Psoas muscle (tissue), 8 donors: ENCODE measurements around the gene SPAG16. TPM values are rescaled to one million over a fixed set of nuclear protein-coding genes. Genes with fewer than 3 reads are reported as not detected.

ENCODE experiments used
- ATAC-seq, 4 donors: fragments of 200-7000 bp; cut with Tn5 transposase; one replicate each; pipeline ENCODE4 v1.9.1; 2020; ENCODE audit warnings: moderate library complexity in 3 of 4, mild to moderate bottlenecking in 2 of 4
- DNase-seq, 2 donors: peaks; one replicate each; pipeline ENCODE4 v3.0.0-alpha.2; 2020
- H3K27ac ChIP-seq: fragments of 200-600 bp; one replicate; pipeline ENCODE4 v1.8.0; 2022
- H3K27me3 ChIP-seq, 3 donors: fragments of 200-600 bp in 1 of 3; one replicate each; pipeline versions ENCODE4 v1.6.1 to v1.8.0; 2013 to 2022; ENCODE audit warnings: low read length in 2 of 3, mild to moderate bottlenecking in 2 of 3, moderate library complexity in 1 of 3; ENCODE audit not compliant: insufficient read depth in 3 of 3
- H3K36me3 ChIP-seq, 2 donors: fragments of 200-600 bp in 1 of 2; one replicate each; pipeline versions ENCODE4 v1.6.1 to v1.8.0; 2013 to 2022; ENCODE audit warnings: low read depth in 1 of 2, mild to moderate bottlenecking in 1 of 2, moderate library complexity in 1 of 2; ENCODE audit not compliant: insufficient read depth in 1 of 2
- H3K4me1 ChIP-seq: fragments of 200-600 bp; one replicate; pipeline ENCODE4 v1.8.0; 2022
- H3K4me3 ChIP-seq: fragments of 200-600 bp; one replicate; pipeline ENCODE4 v1.8.0; 2022; ENCODE audit warnings: mild to moderate bottlenecking
- H3K9me3 ChIP-seq: fragments of 200-600 bp; one replicate; pipeline ENCODE4 v1.8.0; 2022
- CTCF ChIP-seq: fragments of 200-600 bp; IDR thresholded peaks from one replicate; pipeline ENCODE4 v1.8.0; 2022; ENCODE audit warnings: antibody characterized with exemption
- WGBS, 3 donors: extraction: QIAGEN DNeasy Blood & Tissue Kit; methylation state at CpG; one replicate each; pipeline versions ENCODE4 v1.1.6 to v1.1.7; 2013; 5-methylcytosine and 5-hydroxymethylcytosine counted together
- intact Hi-C, 2 donors: fragments of 100-400 bp; cut with DNase I; formaldehyde crosslinking; loops; one replicate each; pipeline versions ENCODE4 v1.11.0 to v1.14.2; 2022
- polyA plus RNA-seq, 3 donors: library from polyadenylated mRNA; stranded (reverse); fragments of 200-250 nt; gene quantifications; one replicate each; pipeline ENCODE4 v1.2.3, GENCODE V29; 2013
- total RNA-seq, 4 donors: library from RNA; stranded (reverse); fragmentation: NEBNext Ultra II Directional in 2 of 4; extraction: Animal tissue kit (Norgen Biotek cat#: 25700) in 2 of 4; gene quantifications; one replicate each; pipeline versions ENCODE4 v1.2.1 to v1.2.4, GENCODE V29; 2021 to 2023
- donor health status: healthy with polysubstance abuse.
- donor health status: DM: no; HTN: no; CAD: no; lungs with moderate emphysema.
- donor health status: Bipolar disorder and iron deficiency.
- donor health status: healthy.
- donor health status: DM: yes; HTN: yes; CAD: no.
- donor health status: DM: no; HTN: no; CAD: no.
- donor health status: DM: no; HTN: no; CAD: no.
- donor health status: DM: yes; HTN: yes; CAD: no.

The SPAG16 gene
- total and polyA plus RNA-seq, 7 donors, result 1.6 to 8.7 (median 4.3) TPM

GRCh38 chr2:214077727-214078126 is 793.5 kb downstream of the SPAG16 start:
- 32 to 50% (median 43%) methylated on average over 1 of the region's 1 CpG for WGBS, 3 donors
- DNase-seq, result no peak
- no peaks in the 10 kb centered on the region for H3K36me3 ChIP-seq
- intact Hi-C loops, result no loop called here
- no peak overlapping the region for H3K4me3 ChIP-seq
- H3K27me3 ChIP-seq, result peaks cover 0 to 3% (median 0%) of the 10 kb centered on the region in 3 donors
- H3K27ac ChIP-seq, result no peak overlapping the region
- H3K4me1 ChIP-seq, result no peaks in the 10 kb centered on the region
- ATAC-seq, result no peak
- no peaks in the 10 kb centered on the region for H3K9me3 ChIP-seq
- TF ChIP-seq CTCF, result no peak

- Histone ChIP-seq H3K4me3 (no peak overlapping the region), H3K4me1 (no peaks in the 10 kb centered on the region), H3K36me3 (no peaks in the 10 kb centered on the region), H3K27ac (no peak overlapping the region), H3K27me3 (peaks cover 0 to 3% (median 0%) of the 10 kb centered on the region in 3 donors), H3K9me3 (no peaks in the 10 kb centered on the region)
- intact Hi-C loops, result no loop called here
- ATAC-seq (no peak), DNase-seq (no peak)
- no peak for TF ChIP-seq CTCF
- 79 to 85% (median 82%) methylated on average over 2 of the region's 2 CpGs for WGBS, 3 donors
Measured at GRCh38 chr2:214079032-214079431, 794.8 kb downstream of the SPAG16 start.

- Histone ChIP-seq H3K27me3 (no peaks in the 10 kb centered on the region), H3K4me1 (no peaks in the 10 kb centered on the region), H3K27ac (no peak overlapping the region), H3K36me3 (no peaks in the 10 kb centered on the region), H3K9me3 (no peaks in the 10 kb centered on the region), H3K4me3 (no peak overlapping the region)
- 18 to 27% (median 19%) methylated on average over 1 of the region's 1 CpG for WGBS, 3 donors
- DNase-seq (no peak), ATAC-seq (no peak)
- intact Hi-C loops, result no loop called here
- no peak for TF ChIP-seq CTCF
Measured at GRCh38 chr2:214088536-214088935, 804.3 kb downstream of the SPAG16 start.

GRCh38 chr2:214096208-214096715 is 812.0 kb downstream of the SPAG16 start:
- intact Hi-C loops, result no loop called here
- DNase-seq, result no peak
- WGBS, 3 donors, result 58 to 75% (median 64%) methylated on average over 4 of the region's 4 CpGs
- Histone ChIP-seq H3K4me3 (no peak overlapping the region), H3K9me3 (no peaks in the 10 kb centered on the region), H3K4me1 (no peaks in the 10 kb centered on the region), H3K27ac (no peak overlapping the region), H3K27me3 (no peaks in the 10 kb centered on the region), H3K36me3 (no peaks in the 10 kb centered on the region)
- TF ChIP-seq CTCF, result no peak
- no peak for ATAC-seq

GRCh38 chr2:214098811-214099210 is 814.5 kb downstream of the SPAG16 start:
- DNase-seq, result no peak
- no peak for ATAC-seq
- no peaks in the 10 kb centered on the region for H3K27me3 ChIP-seq
- H3K4me3 ChIP-seq, result no peak overlapping the region
- TF ChIP-seq CTCF, result no peak
- H3K36me3 ChIP-seq, result no peaks in the 10 kb centered on the region
- H3K27ac ChIP-seq, result no peak overlapping the region
- 4 to 20% (median 17%) methylated on average over 1 of the region's 1 CpG for WGBS, 3 donors
- H3K9me3 ChIP-seq, result no peaks in the 10 kb centered on the region
- H3K4me1 ChIP-seq, result no peaks in the 10 kb centered on the region
- intact Hi-C loops, result no loop called here
